ENCODE data around the gene DHX35. TPM values are rescaled to one million over a fixed set of nuclear protein-coding genes. Genes with fewer than 3 reads are reported as not detected.

DHX35 gene
- total RNA-seq, 1 experiment from 2014 or later, result 15.9 TPM

GRCh38 chr20:38986663-38987062, 24.5 kb downstream of the DHX35 start:
- Histone ChIP-seq H3K4me1 (ENCODE audit: insufficient read depth, low read length, poor library complexity, severe bottlenecking) (peaks cover 36% of the 10 kb centered on the region), H3K36me3 (ENCODE audit: insufficient read depth, low read length, poor library complexity, severe bottlenecking) (peaks cover 4% of the 10 kb centered on the region), H3K27ac (ENCODE audit: low read depth, low read length, poor library complexity, severe bottlenecking) (no peak overlapping the region), H3K4me3 (ENCODE audit: low read depth, low read length, poor library complexity, severe bottlenecking) (no peak overlapping the region), H3K9me3 (ENCODE audit: low read depth, low read length, poor library complexity, severe bottlenecking) (no peaks in the 10 kb centered on the region), H3K27me3 (replicated peaks; ENCODE audit: insufficient read depth, low read depth, low read length, poor library complexity) (no peaks in the 10 kb centered on the region)
- DNase-seq (ENCODE audit: low spot score), result no peak
- BruUV-seq (replicated peaks), result no TSS peak
- ChIA-PET POLR2A (ENCODE audit: low non-redundant PET) (no interaction called here), CTCF (no interaction called here)
- intact Hi-C loops (cut with micrococcal nuclease; ENCODE audit: unreplicated experiment), result no loop called here
- TF ChIP-seq CTCF (conservative IDR thresholded peaks at IDR 0.05; ENCODE audit: low read depth, low read length) (no peak), EZH2 (IDR thresholded peaks at IDR 0.05; ENCODE audit: borderline replicate concordance, low read depth, low read length, poor library complexity, severe bottlenecking) (no peak)

DNA sequence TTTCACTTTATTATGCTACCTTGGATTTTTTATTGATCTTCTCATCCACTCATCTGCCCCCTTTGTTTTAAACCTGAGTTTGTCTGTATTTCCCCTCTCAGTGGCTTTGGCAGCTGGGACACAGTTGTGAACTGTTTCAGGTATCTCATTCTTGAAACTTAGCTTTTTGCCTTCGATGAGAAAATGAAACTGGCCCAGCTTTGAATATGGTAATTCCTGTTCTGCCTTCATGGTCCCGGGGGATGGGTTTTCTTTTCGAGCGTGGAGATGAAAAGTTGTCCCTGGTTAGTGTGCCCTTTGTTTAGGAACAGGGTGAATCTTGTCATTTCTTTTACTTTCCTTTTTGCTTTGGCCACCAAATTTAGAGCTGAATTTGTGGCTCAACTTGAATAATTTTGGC, 25.6 kb downstream of the DHX35 start:
- Histone ChIP-seq H3K36me3 (ENCODE audit: insufficient read depth, low read length, poor library complexity, severe bottlenecking) (peaks cover 4% of the 10 kb centered on the region), H3K4me3 (ENCODE audit: low read depth, low read length, poor library complexity, severe bottlenecking) (no peak overlapping the region), H3K4me1 (ENCODE audit: insufficient read depth, low read length, poor library complexity, severe bottlenecking) (peaks cover 29% of the 10 kb centered on the region), H3K27me3 (replicated peaks; ENCODE audit: insufficient read depth, low read depth, low read length, poor library complexity) (no peaks in the 10 kb centered on the region), H3K9me3 (ENCODE audit: low read depth, low read length, poor library complexity, severe bottlenecking) (no peaks in the 10 kb centered on the region), H3K27ac (ENCODE audit: low read depth, low read length, poor library complexity, severe bottlenecking) (no peak overlapping the region)
- POLR2A ChIA-PET (ENCODE audit: low non-redundant PET), result no interaction called here
- TF ChIP-seq CTCF (conservative IDR thresholded peaks at IDR 0.05; ENCODE audit: low read depth, low read length) (no peak), EZH2 (IDR thresholded peaks at IDR 0.05; ENCODE audit: borderline replicate concordance, low read depth, low read length, poor library complexity, severe bottlenecking) (no peak)
- DNase-seq (ENCODE audit: low spot score), result peak; percentile 9
- no TSS peak for BruUV-seq (replicated peaks)
- CTCF ChIA-PET, result no interaction called here
- intact Hi-C loops (cut with micrococcal nuclease; ENCODE audit: unreplicated experiment), result no loop called here

DNA sequence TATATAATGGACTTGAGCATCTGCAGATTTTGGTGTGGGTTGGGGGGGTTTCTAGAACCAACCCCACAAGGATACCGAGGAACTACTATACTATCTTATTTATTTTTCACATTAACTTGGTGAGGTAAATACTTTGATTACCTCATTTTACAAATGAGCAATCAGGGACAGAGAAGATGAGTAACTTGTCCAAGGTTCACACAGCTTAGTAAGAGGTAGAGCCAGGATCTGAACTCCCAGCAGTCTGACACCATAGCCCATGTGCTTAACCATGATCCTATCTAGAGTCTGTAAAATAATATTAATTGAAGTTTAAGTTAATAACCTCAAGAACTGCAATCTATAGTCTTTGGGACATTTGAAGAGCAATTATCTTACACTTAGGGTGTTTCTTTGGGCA, 28.6 kb downstream of the DHX35 start:
- Histone ChIP-seq H3K36me3 (ENCODE audit: insufficient read depth, low read length, poor library complexity, severe bottlenecking) (peaks cover 4% of the 10 kb centered on the region), H3K4me1 (ENCODE audit: insufficient read depth, low read length, poor library complexity, severe bottlenecking) (peaks cover 18% of the 10 kb centered on the region), H3K4me3 (ENCODE audit: low read depth, low read length, poor library complexity, severe bottlenecking) (no peak overlapping the region), H3K9me3 (ENCODE audit: low read depth, low read length, poor library complexity, severe bottlenecking) (no peaks in the 10 kb centered on the region), H3K27ac (ENCODE audit: low read depth, low read length, poor library complexity, severe bottlenecking) (no peak overlapping the region), H3K27me3 (replicated peaks; ENCODE audit: insufficient read depth, low read depth, low read length, poor library complexity) (no peaks in the 10 kb centered on the region)
- TF ChIP-seq CTCF (conservative IDR thresholded peaks at IDR 0.05; ENCODE audit: low read depth, low read length) (no peak), EZH2 (IDR thresholded peaks at IDR 0.05; ENCODE audit: borderline replicate concordance, low read depth, low read length, poor library complexity, severe bottlenecking) (no peak)
- DNase-seq (ENCODE audit: low spot score), result no peak
- BruUV-seq (replicated peaks), result no TSS peak
- intact Hi-C loops (cut with micrococcal nuclease; ENCODE audit: unreplicated experiment), result no loop called here
- ChIA-PET POLR2A (ENCODE audit: low non-redundant PET) (no interaction called here), CTCF (no interaction called here)

Measured in A673 (cell line).